Gastrocnemius medialis (tissue), 4 donors: ENCODE results near the gene MMP26.

Source experiments
- CTCF ChIP-seq, 5 experiments: fragments of 450-650 bp in 3 of 5; fragments of 200-600 bp in 2 of 5; sonication (generic) in 2 of 5; IDR thresholded peaks in 4 of 5; conservative IDR thresholded peaks in 1 of 5; 1 replicate in 4 of 5; 2 replicates in 1 of 5; pipeline ENCODE4 v1.5.1; 2016 to 2019; ENCODE audit warnings: antibody characterized with exemption in 5 of 5, mild to moderate bottlenecking in 3 of 5, moderate library complexity in 3 of 5
- POLR2A ChIP-seq, 2 donors: fragments of 450-650 bp; IDR thresholded peaks; one replicate each; pipeline ENCODE4 v1.6.1; 2017; ENCODE audit warnings: antibody characterized with exemption in 2 of 2, mild to moderate bottlenecking in 2 of 2, moderate library complexity in 2 of 2

GRCh38 chr11:4699697-4700435, 4.7 kb upstream of the MMP26 start:
- TF ChIP-seq CTCF (IDR thresholded peaks at IDR 0.05 in 4 of 5, conservative IDR thresholded peaks at IDR 0.05 in 1 of 5) (no peak), POLR2A (IDR thresholded peaks at IDR 0.05) (no peak)
